GM12864 (cell line): ENCODE results near the gene ERC2.

ENCODE experiments used
- DNase-seq: peaks from one replicate; pipeline ENCODE4 v3.0.0-alpha.2; 2011; ENCODE audit warnings: low read depth
- H3K4me3 ChIP-seq: 2 replicates; pipeline ENCODE4 v1.5.1; 2011; ENCODE audit warnings: mild to moderate bottlenecking, low read depth, low read length, control low read depth
- TF ChIP-seq, protein P1 (sequence below): IDR thresholded peaks from 2 replicates; pipeline ENCODE4 v1.5.1; 2011; ENCODE audit warnings: low read depth, mild to moderate bottlenecking, moderate library complexity, low read length, control low read depth, inconsistent platforms; ENCODE audit errors: missing control alignments

Gene ERC2

GRCh38 chr3:56304069-56304468 lies 164.2 kb downstream of the ERC2 start:
- no peak overlapping the region for H3K4me3 ChIP-seq
- no peak for DNase-seq
- TF ChIP-seq, protein P1, sequence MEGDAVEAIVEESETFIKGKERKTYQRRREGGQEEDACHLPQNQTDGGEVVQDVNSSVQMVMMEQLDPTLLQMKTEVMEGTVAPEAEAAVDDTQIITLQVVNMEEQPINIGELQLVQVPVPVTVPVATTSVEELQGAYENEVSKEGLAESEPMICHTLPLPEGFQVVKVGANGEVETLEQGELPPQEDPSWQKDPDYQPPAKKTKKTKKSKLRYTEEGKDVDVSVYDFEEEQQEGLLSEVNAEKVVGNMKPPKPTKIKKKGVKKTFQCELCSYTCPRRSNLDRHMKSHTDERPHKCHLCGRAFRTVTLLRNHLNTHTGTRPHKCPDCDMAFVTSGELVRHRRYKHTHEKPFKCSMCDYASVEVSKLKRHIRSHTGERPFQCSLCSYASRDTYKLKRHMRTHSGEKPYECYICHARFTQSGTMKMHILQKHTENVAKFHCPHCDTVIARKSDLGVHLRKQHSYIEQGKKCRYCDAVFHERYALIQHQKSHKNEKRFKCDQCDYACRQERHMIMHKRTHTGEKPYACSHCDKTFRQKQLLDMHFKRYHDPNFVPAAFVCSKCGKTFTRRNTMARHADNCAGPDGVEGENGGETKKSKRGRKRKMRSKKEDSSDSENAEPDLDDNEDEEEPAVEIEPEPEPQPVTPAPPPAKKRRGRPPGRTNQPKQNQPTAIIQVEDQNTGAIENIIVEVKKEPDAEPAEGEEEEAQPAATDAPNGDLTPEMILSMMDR, result no peak

GRCh38 chr3:56303487-56303886 lies 164.8 kb downstream of the ERC2 start:
- DNase-seq, result peak; percentile 40
- no peak overlapping the region for H3K4me3 ChIP-seq
- TF ChIP-seq, protein P1, result peak; percentile 72

- TF ChIP-seq, protein P1, result peak; percentile 54
- no peak for DNase-seq
- H3K4me3 ChIP-seq, result no peak overlapping the region
These were observed 165.8 kb downstream of the ERC2 start for GRCh38 chr3:56302417-56302816.

DNA sequence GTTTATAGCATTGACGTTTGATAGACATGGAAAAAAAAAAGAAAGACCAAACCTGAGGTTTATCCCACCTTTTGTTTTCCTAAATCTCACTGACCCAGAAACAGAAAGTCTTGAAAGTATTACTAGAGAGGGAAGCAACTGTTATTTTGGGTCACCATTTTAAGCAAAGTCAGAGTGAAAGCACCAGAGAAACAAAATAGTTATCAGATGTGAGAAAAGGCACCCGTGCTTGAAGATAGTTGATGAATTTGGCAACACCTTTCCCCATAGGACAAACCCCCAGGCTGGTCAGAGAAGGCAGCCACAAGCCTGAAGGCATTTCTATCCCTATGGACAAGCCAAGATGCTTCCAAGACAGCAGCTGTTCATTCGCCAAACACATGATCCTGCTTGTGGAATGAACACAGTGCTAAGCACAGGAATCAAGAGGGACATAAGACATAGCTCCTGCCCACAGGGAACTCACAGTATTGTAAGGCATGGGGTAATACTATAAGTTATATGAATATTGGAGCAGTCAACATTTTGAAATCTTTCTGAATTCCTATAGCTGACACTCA lies 170.9 kb downstream of the ERC2 start:
- TF ChIP-seq, protein P1, result no peak
- DNase-seq, result no peak
- no peak overlapping the region for H3K4me3 ChIP-seq

GRCh38 chr3:56296361-56296760 lies 171.9 kb downstream of the ERC2 start:
- DNase-seq, result no peak
- H3K4me3 ChIP-seq, result no peak overlapping the region
- TF ChIP-seq, protein P1, result no peak

- no peak overlapping the region for H3K4me3 ChIP-seq
- TF ChIP-seq, protein P1, result no peak
These were observed 173.1 kb downstream of the ERC2 start for GRCh38 chr3:56295161-56295560.

GRCh38 chr3:56294286-56294685 lies 174.0 kb downstream of the ERC2 start:
- no peak for DNase-seq
- no peak overlapping the region for H3K4me3 ChIP-seq
- TF ChIP-seq, protein P1, result no peak

More at GRCh38 chr3:56295161-56295560, 173.1 kb downstream of the ERC2 start:
- no peak for DNase-seq
